Measurements from ENCODE around the gene LYRM9.
"Not testable (repeated sequence)": the region's sequence is repeated elsewhere in the genome, so short reads cannot be mapped to it uniquely, and the experiment has no call there.

LYRM9 gene

GRCh38 chr17:27839571-27840405 lies 53.4 kb downstream of the LYRM9 start:
- DNase-seq (ENCODE audit: low read depth): not testable (repeated sequence)

GRCh38 chr17:27838607-27839006 lies 54.6 kb downstream of the LYRM9 start:
- not testable (repeated sequence) for DNase-seq (ENCODE audit: low read depth)

GRCh38 chr17:27837769-27838168 lies 55.4 kb downstream of the LYRM9 start:
- DNase-seq (ENCODE audit: low read depth): not testable (repeated sequence)

GRCh38 chr17:27836651-27837050 lies 56.5 kb downstream of the LYRM9 start:
- DNase-seq (ENCODE audit: low read depth): no peak

GRCh38 chr17:27834571-27834970 lies 58.6 kb downstream of the LYRM9 start:
- no peak for DNase-seq (ENCODE audit: low read depth)

- no peak for DNase-seq (ENCODE audit: low read depth)
Measured at GRCh38 chr17:27832831-27833230, 60.3 kb downstream of the LYRM9 start.

- not testable (repeated sequence) for DNase-seq (ENCODE audit: low read depth)
Measured at GRCh38 chr17:27829888-27830287, 63.3 kb downstream of the LYRM9 start.

GRCh38 chr17:27829143-27829711 lies 63.9 kb downstream of the LYRM9 start:
- not testable (repeated sequence) for DNase-seq (ENCODE audit: low read depth)

Measured in stimulated activated CD4-positive, alpha-beta T cell treated with anti-CD3 and anti-CD28 coated beads, Interleukin-2, amount 100 ng/mL, for 4 hours (primary cell).